WI38 (cell line): Measurements from ENCODE around the gene TAP2.

ENCODE experiments used
- H3K4me3 ChIP-seq: 2 replicates; pipeline ENCODE4 v1.5.1; 2011; ENCODE audit warnings: low read depth, mild to moderate bottlenecking, control low read depth, low read length
- TF ChIP-seq, protein P1 (sequence below): IDR thresholded peaks from 2 replicates; pipeline ENCODE4 v1.5.1; 2012; ENCODE audit warnings: low read depth, mild to moderate bottlenecking, control low read depth, low read length

The TAP2 gene

DNA sequence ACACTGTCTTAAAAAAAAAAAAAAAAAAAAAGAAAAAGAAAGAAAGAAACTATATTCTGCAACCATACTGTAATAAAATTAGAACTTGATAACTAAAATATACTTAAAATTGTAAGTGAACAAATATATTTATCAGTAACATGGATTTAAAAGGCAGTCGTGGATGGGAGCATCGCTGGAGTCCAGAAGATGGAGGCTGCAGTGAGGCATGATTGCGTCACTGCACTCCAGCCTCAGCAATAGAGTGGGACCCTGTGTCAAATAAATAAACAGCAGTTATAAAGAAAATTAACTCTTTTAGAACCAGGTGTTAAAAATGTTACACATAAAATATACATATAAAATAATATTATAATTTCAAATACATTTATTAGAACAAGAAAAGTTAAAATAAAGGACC lies 24.2 kb upstream of the TAP2 start:
- H3K4me3 ChIP-seq, result no peak overlapping the region
- TF ChIP-seq, protein P1, sequence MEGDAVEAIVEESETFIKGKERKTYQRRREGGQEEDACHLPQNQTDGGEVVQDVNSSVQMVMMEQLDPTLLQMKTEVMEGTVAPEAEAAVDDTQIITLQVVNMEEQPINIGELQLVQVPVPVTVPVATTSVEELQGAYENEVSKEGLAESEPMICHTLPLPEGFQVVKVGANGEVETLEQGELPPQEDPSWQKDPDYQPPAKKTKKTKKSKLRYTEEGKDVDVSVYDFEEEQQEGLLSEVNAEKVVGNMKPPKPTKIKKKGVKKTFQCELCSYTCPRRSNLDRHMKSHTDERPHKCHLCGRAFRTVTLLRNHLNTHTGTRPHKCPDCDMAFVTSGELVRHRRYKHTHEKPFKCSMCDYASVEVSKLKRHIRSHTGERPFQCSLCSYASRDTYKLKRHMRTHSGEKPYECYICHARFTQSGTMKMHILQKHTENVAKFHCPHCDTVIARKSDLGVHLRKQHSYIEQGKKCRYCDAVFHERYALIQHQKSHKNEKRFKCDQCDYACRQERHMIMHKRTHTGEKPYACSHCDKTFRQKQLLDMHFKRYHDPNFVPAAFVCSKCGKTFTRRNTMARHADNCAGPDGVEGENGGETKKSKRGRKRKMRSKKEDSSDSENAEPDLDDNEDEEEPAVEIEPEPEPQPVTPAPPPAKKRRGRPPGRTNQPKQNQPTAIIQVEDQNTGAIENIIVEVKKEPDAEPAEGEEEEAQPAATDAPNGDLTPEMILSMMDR, result no peak

DNA sequence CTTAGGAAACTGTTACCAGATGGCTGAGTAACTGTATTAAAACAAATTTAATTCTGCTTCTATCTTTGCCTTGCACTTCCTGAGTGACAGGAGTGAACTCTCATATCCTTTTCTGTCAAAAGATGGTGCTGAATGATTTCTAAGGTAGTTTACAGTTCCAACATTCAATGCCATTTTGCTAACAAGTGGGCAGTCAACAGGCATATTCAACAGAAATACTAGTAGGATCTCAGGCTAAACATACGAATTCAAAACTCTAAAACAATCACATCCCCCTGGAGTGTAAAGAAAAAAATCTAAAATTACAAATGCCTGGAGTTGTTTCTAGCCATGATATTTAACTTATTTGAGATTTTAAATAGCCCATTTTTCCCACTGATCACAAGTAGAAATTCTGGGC lies 22.1 kb upstream of the TAP2 start:
- H3K4me3 ChIP-seq, result no peak overlapping the region
- TF ChIP-seq, protein P1, result no peak

DNA sequence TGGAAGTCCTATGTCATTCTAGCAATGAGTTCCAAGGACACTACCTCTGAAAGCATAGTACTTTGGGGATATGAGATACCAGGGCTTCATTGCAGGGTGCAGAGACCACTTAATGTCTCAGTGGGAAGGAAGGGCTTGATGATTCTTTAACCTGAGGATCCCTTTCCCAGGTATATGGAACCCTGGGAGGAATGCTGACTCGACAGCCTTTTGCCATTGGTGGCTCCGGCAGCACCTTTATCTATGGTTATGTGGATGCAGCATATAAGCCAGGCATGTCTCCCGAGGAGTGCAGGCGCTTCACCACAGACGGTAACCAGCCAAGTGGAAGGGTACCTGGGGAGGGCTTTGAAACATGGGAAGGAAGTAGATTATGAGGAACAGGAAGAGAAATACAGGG lies 19.7 kb upstream of the TAP2 start:
- TF ChIP-seq, protein P1, result no peak
- H3K4me3 ChIP-seq, result no peak overlapping the region

DNA sequence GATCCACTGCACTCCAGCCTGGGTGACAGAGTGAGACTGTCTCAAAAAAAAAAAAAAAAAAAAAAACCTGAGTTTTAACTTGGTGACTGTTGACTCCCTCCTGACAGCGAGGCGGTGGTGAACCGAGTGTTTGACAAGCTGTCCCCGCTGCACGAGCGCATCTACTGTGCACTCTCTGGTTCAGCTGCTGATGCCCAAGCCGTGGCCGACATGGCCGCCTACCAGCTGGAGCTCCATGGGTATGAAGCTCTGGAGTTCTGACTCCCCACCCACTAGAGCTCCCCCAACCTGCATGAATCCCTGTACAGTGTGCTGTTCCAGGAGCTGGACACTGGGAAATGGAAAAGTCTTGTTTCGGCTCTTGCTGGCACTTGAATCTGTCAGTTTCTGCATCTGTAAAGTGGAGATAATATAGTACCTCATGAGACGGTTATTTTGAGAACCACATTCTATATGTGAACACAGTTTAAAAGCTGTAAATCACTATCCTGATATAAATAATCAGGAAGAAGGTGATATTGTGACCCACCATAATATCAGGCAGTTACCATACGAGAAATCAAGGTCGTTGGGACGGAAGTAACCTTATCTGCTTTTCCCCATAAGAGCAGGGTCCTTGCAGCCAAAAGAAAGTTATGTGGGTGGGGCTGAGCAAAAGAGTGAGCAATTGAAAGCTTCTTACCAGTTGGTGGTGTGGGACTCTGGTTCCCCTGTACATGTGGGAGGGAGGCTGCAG lies 18.8 kb upstream of the TAP2 start:
- TF ChIP-seq, protein P1, result no peak
- no peak overlapping the region for H3K4me3 ChIP-seq

DNA sequence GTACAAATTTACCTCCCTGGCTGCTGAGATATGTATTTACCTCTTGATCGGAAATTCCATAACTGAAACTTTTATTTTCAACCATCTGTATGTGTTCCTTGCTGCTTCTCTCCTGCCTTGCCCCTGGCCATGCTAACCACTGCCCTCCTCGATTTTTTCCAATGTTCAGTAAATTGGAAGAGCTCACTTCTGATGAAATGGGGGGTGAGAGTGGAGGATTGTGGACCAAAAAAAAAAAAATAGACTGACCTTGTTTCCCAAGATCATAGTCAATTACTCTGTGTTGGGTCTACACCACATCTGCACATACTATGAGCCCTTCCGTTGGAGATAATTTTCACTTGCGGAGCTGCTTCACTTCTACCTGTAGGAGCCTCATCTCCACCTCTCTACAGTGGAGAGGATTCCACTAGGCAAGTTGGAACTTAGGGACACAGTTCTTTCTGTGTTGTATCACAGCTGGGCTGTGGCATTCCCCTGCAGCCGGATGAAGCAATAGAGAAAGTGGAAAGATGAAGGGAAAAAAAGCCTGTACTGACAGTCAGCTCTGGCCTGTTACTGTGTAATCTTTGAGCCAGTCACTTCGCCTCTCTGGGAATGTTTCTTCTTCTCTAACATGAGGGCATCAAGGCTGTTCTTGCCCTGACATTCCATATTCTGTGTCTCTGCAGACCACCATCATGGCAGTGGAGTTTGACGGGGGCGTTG lies 17.1 kb upstream of the TAP2 start:
- TF ChIP-seq, protein P1, result no peak
- no peak overlapping the region for H3K4me3 ChIP-seq

DNA sequence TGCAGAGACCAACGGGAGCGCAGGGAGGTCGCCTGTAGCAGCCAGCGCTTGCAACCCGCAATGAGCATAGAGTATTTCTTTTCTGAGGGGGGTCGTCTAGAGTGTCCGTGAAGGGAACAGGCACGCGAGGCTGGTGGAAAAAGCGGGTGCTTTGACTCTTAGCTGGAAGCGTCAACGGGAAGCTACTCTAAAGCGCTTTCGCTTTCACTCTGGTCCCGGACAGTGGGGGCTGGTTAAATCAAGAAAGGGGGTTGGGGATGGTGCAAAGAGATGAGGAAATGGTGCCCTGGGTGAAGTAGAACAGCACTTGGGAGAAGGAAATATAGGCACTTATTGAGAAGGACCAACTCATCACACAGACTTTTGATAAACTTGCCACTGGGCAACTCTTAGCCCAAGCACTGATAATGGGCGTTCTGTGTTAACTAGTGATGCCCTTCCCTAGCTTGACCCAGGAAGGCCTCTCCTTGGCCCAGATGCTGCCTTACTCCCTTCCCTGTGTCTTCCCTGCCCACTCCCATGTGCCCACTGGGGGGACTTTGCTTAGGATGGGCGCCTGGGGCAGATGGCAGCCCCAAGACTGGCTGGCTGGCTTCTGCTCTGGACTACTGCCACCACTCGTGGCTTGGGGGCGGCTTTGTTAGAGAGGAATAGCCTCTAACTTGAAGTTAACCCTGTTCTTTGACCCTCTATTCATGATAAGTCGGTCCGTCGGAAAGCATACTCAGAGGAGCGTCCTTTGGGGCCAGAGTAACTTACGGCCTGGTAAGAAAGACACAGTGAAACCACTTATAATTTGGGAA lies 16.0 kb upstream of the TAP2 start:
- TF ChIP-seq, protein P1, result no peak
- peak overlapping the region; percentile 82 for H3K4me3 ChIP-seq
